GM21528 (cell line): ENCODE measurements around the gene TEX14.
"Not testable (repeated sequence)": the region's sequence is repeated elsewhere in the genome, so short reads cannot be mapped to it uniquely, and the experiment has no call there.

Source experiments
- ATAC-seq: cut with Tn5 transposase; IDR thresholded peaks from one replicate; pipeline ENCODE4 v1.9.1; 2021; ENCODE audit warnings: mild to moderate bottlenecking, moderate library complexity; ENCODE audit not compliant: unreplicated experiment, low FRiP score

The TEX14 gene

GRCh38 chr17:58693208-58693607, 1.4 kb upstream of the TEX14 start:
- no peak for ATAC-seq

- peak; percentile 95 for ATAC-seq
These were observed 602 bp upstream of the TEX14 start, which contains the start of gene RAD51C for GRCh38 chr17:58692239-58693055. RAD51C (plus strand) TSS chr17:58692602; CDS start chr17:58692644, 42 bp downstream.

GRCh38 chr17:58690033-58690432, 1.8 kb downstream of the TEX14 start:
- not testable (repeated sequence) for ATAC-seq

GRCh38 chr17:58688521-58688920, 3.3 kb downstream of the TEX14 start:
- ATAC-seq = no peak

- ATAC-seq = no peak
These were observed 4.9 kb downstream of the TEX14 start for GRCh38 chr17:58686980-58687379.

- not testable (repeated sequence) for ATAC-seq
These were observed 7.4 kb downstream of the TEX14 start for GRCh38 chr17:58684462-58684861.

GRCh38 chr17:58684003-58684402, 7.8 kb downstream of the TEX14 start:
- ATAC-seq = no peak

GRCh38 chr17:58680038-58680369, 11.8 kb downstream of the TEX14 start:
- ATAC-seq = no peak

- no peak for ATAC-seq
These were observed 12.4 kb downstream of the TEX14 start for GRCh38 chr17:58679263-58680037.

- not testable (repeated sequence) for ATAC-seq
These were observed 13.6 kb downstream of the TEX14 start for GRCh38 chr17:58678287-58678686.

GRCh38 chr17:58677194-58677880, 14.5 kb downstream of the TEX14 start:
- ATAC-seq = no peak

GRCh38 chr17:58671969-58672368, 19.9 kb downstream of the TEX14 start:
- ATAC-seq = no peak

GRCh38 chr17:58669853-58670252, 22.0 kb downstream of the TEX14 start:
- no peak for ATAC-seq

- no peak for ATAC-seq
These were observed 23.3 kb downstream of the TEX14 start for GRCh38 chr17:58668598-58668935.

- no peak for ATAC-seq
These were observed 23.8 kb downstream of the TEX14 start for GRCh38 chr17:58667934-58668597.

- no peak for ATAC-seq
These were observed 25.0 kb downstream of the TEX14 start for GRCh38 chr17:58666858-58667267.

GRCh38 chr17:58665946-58666857, 25.6 kb downstream of the TEX14 start:
- ATAC-seq = no peak

GRCh38 chr17:58664302-58664701, 27.5 kb downstream of the TEX14 start:
- ATAC-seq = no peak

- ATAC-seq = no peak
These were observed 30.3 kb downstream of the TEX14 start for GRCh38 chr17:58661499-58661898.

- ATAC-seq = no peak
These were observed 31.2 kb downstream of the TEX14 start for GRCh38 chr17:58660621-58661020.
